Activated CD4-positive, CD25-positive, alpha-beta regulatory T cell treated with anti-CD3 and anti-CD28 coated beads, Interleukin-2, amount 50 U/mL, for 72 hours (primary cell): ENCODE results near the gene FMN2.
"Not testable (repeated sequence)": the region's sequence is repeated elsewhere in the genome, so short reads cannot be mapped to it uniquely, and the experiment has no call there.

Source experiments
- DNase-seq: peaks from one replicate; pipeline ENCODE4 v3.0.0; 2021

FMN2 gene

GRCh38 chr1:240145120-240145519 lies 53.4 kb downstream of the FMN2 start:
- no peak for DNase-seq

DNA sequence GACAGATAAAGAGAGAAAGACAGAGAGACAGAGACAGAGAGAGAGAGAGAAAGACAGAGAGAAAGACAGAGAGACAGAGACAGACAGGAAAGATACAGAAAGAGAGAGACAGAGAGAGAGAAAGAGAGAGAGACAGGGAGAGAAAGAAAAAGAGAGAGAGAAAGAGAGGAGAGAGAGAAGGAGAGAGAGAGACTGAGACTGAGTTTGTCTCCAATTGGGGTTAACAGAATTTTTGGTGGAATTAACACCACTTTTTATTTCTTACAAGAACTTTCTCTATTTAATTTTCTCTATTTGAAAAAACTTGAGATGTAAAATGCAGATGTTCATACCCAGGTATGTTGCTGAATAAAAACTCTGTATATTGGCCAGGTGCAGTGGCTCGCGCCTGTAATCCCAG lies 56.6 kb downstream of the FMN2 start:
- DNase-seq, result no peak

- DNase-seq, result no peak
Measured at GRCh38 chr1:240149484-240150094, 57.9 kb downstream of the FMN2 start.

DNA sequence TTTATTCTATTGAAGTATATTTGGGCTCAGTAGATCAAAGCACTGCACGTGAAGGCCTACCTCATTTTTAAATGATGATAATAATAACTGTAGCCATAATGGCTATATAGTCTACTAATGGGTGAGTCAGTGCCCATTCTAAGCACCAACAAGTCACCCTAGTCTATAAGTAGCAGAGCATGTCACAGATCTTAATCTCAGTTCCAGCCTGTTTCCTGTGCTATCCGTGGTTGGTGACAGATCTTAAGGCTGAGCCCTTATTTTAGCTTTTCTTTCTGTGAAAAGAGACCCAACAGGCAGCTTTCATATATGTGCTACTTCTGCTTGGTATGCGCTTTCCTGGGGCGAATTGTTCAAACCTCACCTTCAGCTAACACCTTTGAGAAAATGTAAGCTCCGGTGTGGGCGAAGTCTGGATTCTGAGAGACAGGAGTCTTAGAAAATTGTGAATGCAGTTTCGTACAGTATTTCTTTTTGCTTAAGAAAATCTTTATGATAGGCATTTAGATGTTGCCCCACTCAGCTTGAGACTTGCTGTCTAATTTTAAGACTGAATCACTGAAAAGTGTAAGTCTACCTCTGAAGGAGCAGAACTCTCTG lies 59.6 kb downstream of the FMN2 start:
- DNase-seq, result no peak

DNA sequence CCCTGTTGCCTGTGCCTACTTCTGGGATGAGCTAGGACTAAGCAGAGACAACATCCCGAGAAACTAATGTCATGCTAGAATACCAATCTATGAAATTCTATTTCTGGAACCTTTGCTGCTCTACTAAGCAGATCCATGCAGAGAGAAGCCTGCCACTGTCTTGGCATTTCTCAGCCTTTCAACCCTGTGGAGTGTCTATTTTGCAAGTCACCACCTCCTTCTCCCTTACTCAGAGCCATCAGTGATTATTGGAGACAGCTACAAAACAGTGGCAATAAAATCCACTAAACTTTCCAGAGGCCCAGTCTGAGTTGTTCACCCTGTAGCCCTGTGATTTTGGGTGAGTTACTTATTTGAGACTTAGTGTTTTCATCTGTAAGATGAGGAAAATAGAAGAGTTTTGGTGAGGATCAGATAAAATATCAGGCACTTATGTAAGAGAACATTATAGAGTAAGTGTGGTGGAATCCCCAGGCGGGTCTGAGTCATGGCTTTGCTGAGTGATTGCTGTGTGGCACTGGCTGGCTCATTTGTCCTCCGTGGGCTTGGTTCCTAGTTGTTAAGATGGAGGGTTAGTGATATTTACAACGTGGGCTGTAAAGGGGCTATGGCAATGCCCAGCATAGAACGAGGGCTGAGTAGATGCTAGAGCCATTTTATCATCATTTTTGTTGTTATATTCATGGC lies 61.1 kb downstream of the FMN2 start:
- no peak for DNase-seq

DNA sequence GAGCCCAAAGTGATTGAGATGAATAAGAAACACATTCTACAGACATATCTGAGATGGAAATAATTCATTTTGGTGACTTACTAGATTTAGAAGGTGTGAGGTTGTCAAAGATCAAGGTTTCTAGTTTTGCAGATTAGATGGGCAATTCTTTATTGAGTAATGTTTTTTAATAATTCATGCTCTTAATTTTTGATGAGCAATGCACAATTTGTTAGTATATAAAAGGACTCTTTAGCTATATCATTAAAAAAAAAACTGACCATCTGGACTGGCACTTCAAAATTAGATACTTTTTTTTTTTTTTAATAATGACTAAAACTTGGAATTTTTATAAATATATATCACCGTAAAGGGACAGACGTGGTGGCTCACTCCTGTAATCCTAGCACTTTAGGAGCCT lies 63.9 kb downstream of the FMN2 start:
- no peak for DNase-seq

DNA sequence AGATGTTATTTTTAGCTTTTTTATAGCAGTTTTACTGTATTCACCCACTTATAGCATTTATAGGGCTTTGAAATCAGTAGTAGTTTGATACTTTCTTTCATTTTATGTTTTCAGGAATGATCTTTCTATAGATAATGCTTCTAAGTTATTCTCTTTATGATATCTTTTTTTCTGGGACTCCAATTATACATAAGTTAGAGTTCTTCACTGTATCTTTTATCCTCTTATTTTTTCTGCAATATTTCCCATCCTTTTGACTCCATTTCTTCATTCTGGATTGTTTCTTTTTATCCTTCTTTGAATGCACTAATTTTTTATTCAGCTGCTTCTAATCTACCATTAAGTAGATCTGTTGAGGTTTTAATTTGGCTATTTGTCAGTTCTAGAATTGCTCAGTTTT lies 73.1 kb downstream of the FMN2 start:
- DNase-seq, result no peak

- no peak for DNase-seq
Measured at GRCh38 chr1:240169188-240169587, 77.5 kb downstream of the FMN2 start.

DNA sequence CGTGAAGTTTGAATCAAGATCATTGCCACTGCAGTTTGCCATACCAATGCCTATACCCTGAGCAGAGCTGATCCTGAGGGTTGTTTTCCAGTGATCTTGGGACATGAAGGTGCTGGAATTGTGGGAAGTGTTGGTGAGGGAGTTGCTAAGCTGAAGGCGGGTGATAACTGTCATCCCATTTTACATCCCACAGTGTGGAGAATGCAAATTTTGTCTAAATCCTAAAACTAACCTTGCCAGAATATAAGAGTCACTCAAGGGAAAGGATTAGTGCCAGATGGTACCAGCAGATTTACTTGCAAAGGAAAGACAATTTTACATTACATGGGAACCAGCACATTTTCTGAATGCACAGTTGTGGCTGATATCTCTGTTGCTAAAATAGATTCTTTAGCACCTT lies 78.6 kb downstream of the FMN2 start:
- DNase-seq, result no peak

- no peak for DNase-seq
Measured at GRCh38 chr1:240170806-240171205, 79.1 kb downstream of the FMN2 start.

- DNase-seq, result no peak
Measured at GRCh38 chr1:240171907-240172306, 80.2 kb downstream of the FMN2 start.

DNA sequence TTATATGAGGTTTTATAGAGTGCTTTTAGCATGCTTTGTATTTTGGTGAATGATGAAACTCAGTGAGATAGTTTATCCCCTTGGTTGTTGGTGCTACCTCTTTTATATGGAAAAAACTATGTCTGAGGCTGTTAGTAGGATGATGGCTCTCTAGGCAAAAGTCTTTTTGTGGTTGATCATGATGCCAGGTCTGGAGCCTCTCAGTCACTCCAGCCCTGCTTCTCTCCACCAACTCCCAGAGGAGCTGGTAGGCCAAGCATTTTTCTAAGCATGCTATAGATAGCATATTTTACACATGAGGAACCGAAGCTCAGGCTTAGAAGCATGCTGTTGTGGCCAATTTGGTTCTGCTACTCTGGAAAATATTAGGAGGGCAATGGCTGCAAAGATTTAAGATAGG lies 82.2 kb downstream of the FMN2 start:
- DNase-seq, result no peak

DNA sequence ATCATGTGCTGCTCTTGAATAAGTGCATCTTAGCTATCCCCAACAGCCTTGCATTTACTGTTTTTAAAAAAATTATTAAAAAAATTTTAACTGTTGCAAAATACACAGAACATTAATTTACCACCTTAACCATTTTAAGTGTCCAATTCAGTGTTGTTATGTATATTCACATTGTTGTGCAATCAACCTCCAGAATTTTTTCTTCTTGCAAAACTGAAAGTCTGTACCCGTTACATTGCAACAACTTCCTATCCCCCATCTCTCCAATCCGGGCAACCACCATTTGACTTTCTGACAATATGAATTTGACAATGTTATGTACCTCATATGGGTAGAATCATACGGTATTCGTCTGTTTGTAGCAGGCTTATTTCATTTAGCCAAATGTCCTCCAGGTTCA lies 83.1 kb downstream of the FMN2 start:
- DNase-seq, result no peak

DNA sequence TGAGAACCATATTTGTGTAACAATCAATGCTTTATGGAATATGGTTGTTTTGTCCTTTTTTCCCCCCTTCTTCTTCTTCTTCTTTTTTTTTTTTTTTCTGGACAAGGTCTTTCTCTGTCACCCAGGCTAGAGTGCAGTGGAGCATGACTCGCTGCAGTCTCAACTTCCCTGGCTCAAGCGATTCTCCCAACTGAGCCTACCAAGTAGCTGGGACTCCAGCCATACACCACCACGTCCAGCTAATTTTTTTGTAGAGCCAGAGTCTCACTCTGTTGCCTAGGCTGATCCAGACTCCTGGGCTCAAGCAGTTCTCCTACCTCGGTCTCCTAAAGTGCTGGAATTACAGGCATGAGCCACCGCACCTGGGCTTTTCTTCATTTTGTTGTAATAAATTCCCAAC lies 86.7 kb downstream of the FMN2 start:
- DNase-seq, result no peak

- DNase-seq, result not testable (repeated sequence)
Measured at GRCh38 chr1:240184682-240185081, 93.0 kb downstream of the FMN2 start.

DNA sequence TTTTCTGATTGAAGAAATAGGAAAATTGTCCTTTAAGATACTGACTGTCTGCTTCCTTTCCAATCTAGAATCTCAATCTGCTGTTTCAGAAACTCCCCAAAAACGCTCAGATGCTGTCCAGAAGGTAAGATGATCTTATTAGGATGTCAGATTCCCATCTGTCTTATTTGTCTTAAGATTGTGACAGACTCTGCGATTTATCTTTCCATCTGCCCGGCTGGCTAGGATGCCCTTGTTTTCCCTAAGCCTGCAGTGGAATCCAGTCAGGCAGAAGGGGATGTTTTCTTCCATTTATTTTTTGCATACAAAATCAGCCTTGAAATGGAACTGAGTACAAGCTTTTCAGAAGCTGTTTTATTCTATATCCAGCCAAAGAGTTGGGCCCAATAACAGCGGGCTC lies 96.5 kb downstream of the FMN2 start:
- no peak for DNase-seq

- DNase-seq, result no peak
Measured at GRCh38 chr1:240189386-240189989, 97.8 kb downstream of the FMN2 start.

GRCh38 chr1:240190881-240191401 lies 99.3 kb downstream of the FMN2 start:
- no peak for DNase-seq

DNA sequence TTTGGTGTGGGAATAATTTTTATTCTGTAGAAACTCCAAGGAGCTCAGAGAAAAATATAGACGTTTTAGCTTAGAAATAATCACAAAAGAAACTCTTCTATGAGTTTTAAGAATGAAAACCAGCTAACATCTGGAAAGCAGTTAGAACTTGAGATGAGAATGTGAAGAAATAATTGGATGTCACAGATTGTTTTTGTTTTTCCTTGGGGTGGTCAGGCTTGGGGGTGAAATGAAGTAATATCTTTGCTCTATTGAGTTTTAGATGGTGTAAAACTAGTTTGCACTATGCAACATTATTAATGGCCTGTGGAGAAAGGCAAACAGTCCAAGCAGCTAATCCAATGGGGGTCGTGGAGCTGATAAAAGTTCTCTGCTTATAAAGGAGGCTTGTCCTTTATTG lies 101.2 kb downstream of the FMN2 start:
- no peak for DNase-seq

- no peak for DNase-seq
Measured at GRCh38 chr1:240193679-240194078, 102.0 kb downstream of the FMN2 start.

DNA sequence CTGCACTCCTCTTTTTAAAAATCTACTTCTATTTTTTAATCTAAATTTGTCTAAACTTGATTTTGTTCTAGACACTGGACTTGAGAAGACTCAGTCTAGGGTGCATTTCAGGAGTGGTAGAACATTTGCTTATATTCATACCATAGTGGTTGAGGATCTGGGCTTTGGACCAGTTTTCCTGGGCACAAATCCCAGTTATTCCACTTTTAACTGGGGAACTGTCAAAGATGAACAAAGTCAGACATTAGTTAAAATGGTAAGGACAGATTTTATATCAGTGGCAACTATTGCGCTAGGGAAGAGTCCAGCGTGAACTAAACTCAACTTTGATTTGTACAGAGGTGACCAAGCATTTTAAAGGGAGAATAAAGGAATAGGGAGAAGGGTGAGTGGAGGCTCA lies 102.4 kb downstream of the FMN2 start:
- no peak for DNase-seq

DNA sequence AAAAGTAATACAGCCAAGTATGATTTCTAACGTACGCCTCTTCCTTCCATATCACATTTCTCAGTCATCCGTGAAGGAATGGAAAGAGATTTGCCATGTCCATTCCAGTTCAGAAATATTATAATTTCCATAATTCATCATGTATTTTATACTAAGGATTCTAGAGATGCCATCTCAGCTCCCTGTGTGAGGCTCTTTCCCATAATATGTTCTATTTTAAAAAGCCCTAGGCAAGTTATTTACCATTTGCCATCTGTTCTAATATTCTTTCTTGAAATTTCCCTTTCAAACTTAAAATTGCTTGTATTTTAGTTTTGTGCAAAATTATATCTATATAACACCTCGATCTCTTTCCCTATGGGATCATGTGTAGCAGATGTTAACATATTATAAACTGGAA lies 106.7 kb downstream of the FMN2 start:
- no peak for DNase-seq

DNA sequence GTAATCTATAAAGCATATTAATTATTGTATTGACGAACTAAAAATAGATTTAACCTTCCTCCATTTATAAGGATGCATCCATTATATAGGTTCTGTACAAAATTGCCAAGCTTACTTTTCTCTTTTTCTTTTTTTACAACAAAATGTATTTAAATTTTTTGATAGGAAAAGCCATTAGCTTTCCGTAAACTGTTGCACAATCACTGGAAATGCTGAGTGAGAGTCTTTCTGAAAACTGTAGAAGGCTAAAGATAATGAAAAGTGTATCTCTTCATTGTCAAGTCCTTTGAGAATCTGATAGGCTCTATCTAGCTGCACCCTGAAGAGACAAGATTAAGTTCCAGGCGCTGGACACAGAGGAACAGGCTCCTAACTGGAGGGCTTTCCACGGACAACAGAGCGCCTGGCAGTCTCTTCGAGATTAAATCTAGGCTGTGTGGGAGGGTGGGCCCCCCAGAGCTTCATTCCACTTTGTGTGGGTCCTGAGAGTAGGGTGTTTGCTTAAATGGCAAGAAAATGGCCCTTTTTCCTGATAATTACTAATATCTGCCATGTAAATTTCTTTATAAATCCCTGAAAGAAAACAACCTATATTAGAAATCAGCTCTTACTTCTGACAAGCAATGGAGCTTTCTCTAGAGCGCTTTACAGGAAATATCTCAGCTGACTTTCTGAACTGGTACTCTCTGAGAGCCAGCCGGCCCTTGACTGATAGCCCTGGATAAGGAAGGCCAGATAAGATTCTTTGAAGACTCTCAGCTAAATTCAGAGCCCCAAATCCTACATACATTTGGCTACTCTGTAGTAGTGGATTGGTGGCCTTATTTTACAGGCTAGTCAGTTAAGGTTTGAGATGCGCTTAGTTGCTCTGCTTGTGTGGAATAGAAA lies 108.3 kb downstream of the FMN2 start:
- DNase-seq, result no peak
